ENCODE results near the gene ERF. TPM values are rescaled to one million over a fixed set of nuclear protein-coding genes. Genes with fewer than 3 reads are reported as not detected.

The ERF gene
- polyA plus RNA-seq, 1 donor from 2014 or later: 3.8 TPM

- Histone ChIP-seq H3K36me3 (ENCODE audit: insufficient read depth, low read length) (peaks cover 6% of the 10 kb centered on the region), H3K9ac (ENCODE audit: low read length) (no peak overlapping the region), H2AFZ (ENCODE audit: low read depth, low read length) (no peak overlapping the region), H3K4me3 (ENCODE audit: low read length) (peak overlapping the region; percentile 43), H3K27me3 (ENCODE audit: insufficient read depth, low read depth, low read length) (no peaks in the 10 kb centered on the region), H3K4me2 (ENCODE audit: low read length) (no peak overlapping the region), H3K27ac (ENCODE audit: low read length) (no peak overlapping the region), H3F3A (ENCODE audit: insufficient read depth, low read length, poor library complexity, severe bottlenecking) (no peaks in the 10 kb centered on the region), H3K9me3 (ENCODE audit: low read length) (no peaks in the 10 kb centered on the region), H4K20me1 (ENCODE audit: insufficient read depth) (no peaks in the 10 kb centered on the region), H3K9me2 (ENCODE audit: insufficient read depth, low read length) (no peaks in the 10 kb centered on the region), H3K79me2 (replicated peaks; ENCODE audit: insufficient read depth, low read length) (peaks cover 30% of the 10 kb centered on the region)
- TF ChIP-seq MXI1 (conservative IDR thresholded peaks at IDR 0.05; ENCODE audit: poor library complexity, severe bottlenecking) (no peak), CTCF (IDR thresholded peaks at IDR 0.05; ENCODE audit: poor library complexity, severe bottlenecking) (no peak), SMC3 (conservative IDR thresholded peaks at IDR 0.05; ENCODE audit: poor library complexity) (no peak), RAD21 (conservative IDR thresholded peaks at IDR 0.05) (no peak), EP300 (conservative IDR thresholded peaks at IDR 0.05; ENCODE audit: poor library complexity, severe bottlenecking) (no peak), POLR2AphosphoS5 (IDR thresholded peaks at IDR 0.05) (no peak), EZH2 (IDR thresholded peaks at IDR 0.05; ENCODE audit: borderline replicate concordance, insufficient read depth, low read length, poor library complexity, severe bottlenecking) (no peak), TAF1 (IDR thresholded peaks at IDR 0.05; ENCODE audit: low read depth) (no peak)
- TF ChIP-seq, protein P1, sequence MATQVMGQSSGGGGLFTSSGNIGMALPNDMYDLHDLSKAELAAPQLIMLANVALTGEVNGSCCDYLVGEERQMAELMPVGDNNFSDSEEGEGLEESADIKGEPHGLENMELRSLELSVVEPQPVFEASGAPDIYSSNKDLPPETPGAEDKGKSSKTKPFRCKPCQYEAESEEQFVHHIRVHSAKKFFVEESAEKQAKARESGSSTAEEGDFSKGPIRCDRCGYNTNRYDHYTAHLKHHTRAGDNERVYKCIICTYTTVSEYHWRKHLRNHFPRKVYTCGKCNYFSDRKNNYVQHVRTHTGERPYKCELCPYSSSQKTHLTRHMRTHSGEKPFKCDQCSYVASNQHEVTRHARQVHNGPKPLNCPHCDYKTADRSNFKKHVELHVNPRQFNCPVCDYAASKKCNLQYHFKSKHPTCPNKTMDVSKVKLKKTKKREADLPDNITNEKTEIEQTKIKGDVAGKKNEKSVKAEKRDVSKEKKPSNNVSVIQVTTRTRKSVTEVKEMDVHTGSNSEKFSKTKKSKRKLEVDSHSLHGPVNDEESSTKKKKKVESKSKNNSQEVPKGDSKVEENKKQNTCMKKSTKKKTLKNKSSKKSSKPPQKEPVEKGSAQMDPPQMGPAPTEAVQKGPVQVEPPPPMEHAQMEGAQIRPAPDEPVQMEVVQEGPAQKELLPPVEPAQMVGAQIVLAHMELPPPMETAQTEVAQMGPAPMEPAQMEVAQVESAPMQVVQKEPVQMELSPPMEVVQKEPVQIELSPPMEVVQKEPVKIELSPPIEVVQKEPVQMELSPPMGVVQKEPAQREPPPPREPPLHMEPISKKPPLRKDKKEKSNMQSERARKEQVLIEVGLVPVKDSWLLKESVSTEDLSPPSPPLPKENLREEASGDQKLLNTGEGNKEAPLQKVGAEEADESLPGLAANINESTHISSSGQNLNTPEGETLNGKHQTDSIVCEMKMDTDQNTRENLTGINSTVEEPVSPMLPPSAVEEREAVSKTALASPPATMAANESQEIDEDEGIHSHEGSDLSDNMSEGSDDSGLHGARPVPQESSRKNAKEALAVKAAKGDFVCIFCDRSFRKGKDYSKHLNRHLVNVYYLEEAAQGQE (IDR thresholded peaks at IDR 0.05; ENCODE audit: borderline replicate concordance): no peak
These were observed 20.6 kb upstream of the ERF start for GRCh38 chr19:42275517-42275916.

DNA sequence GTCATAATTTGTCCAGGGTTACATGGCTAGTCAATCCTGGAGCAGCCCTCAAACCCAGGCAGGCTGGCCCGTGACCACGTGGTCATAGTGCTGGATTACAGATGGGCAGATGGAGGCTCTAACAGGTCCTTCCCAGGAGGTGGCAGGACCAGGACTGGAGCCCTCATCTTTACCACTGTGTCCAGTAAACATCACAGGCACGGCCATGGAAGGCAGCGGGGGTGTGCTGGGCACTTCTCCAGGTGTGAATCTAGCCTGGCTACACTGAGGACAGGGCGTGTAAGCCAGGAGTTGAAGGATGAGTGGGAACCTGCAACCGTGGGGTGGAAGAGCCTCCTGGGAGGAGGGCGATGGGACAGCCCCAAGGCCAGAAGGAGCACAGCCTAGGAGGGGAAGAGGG is 20.2 kb upstream of the ERF start:
- H3K9ac ChIP-seq (ENCODE audit: low read length): no peak overlapping the region
- peak overlapping the region; percentile 43 for H3K4me3 ChIP-seq (ENCODE audit: low read length)

More for the DNA sequence above, 20.2 kb upstream of the ERF start:
- Histone ChIP-seq H4K20me1 (ENCODE audit: insufficient read depth) (no peaks in the 10 kb centered on the region), H3K4me2 (ENCODE audit: low read length) (no peak overlapping the region), H3K9me2 (ENCODE audit: insufficient read depth, low read length) (no peaks in the 10 kb centered on the region), H3F3A (ENCODE audit: insufficient read depth, low read length, poor library complexity, severe bottlenecking) (no peaks in the 10 kb centered on the region), H3K79me2 (replicated peaks; ENCODE audit: insufficient read depth, low read length) (peaks cover 34% of the 10 kb centered on the region), H3K27me3 (ENCODE audit: insufficient read depth, low read depth, low read length) (no peaks in the 10 kb centered on the region), H3K27ac (ENCODE audit: low read length) (no peak overlapping the region), H3K9me3 (ENCODE audit: low read length) (no peaks in the 10 kb centered on the region), H2AFZ (ENCODE audit: low read depth, low read length) (no peak overlapping the region), H3K36me3 (ENCODE audit: insufficient read depth, low read length) (peaks cover 6% of the 10 kb centered on the region)
- no peak for TF ChIP-seq EP300 (conservative IDR thresholded peaks at IDR 0.05; ENCODE audit: poor library complexity, severe bottlenecking)
- TF ChIP-seq SMC3 (conservative IDR thresholded peaks at IDR 0.05; ENCODE audit: poor library complexity): no peak
- TF ChIP-seq MXI1 (conservative IDR thresholded peaks at IDR 0.05; ENCODE audit: poor library complexity, severe bottlenecking): no peak
- no peak for TF ChIP-seq POLR2AphosphoS5 (IDR thresholded peaks at IDR 0.05)
- no peak for TF ChIP-seq CTCF (IDR thresholded peaks at IDR 0.05; ENCODE audit: poor library complexity, severe bottlenecking)
- TF ChIP-seq TAF1 (IDR thresholded peaks at IDR 0.05; ENCODE audit: low read depth): no peak
- no peak for TF ChIP-seq RAD21 (conservative IDR thresholded peaks at IDR 0.05)
- TF ChIP-seq, protein P1 (IDR thresholded peaks at IDR 0.05; ENCODE audit: borderline replicate concordance): no peak
- TF ChIP-seq EZH2 (IDR thresholded peaks at IDR 0.05; ENCODE audit: borderline replicate concordance, insufficient read depth, low read length, poor library complexity, severe bottlenecking): no peak
